OCI-LY7 (cell line): ENCODE results near the gene METTL27.

Source experiments
- CTCF ChIP-seq: fragments of 200-600 bp; sonication (generic); conservative IDR thresholded peaks from 2 replicates; pipeline ENCODE4 v1.5.1; 2014; ENCODE audit warnings: mild to moderate bottlenecking, antibody characterized with exemption, low read length, moderate library complexity, mixed read lengths
- EZH2phosphoT487 ChIP-seq: fragments of 200-600 bp; sonication (generic); IDR thresholded peaks from 2 replicates; pipeline ENCODE4 v1.6.1; 2018; ENCODE audit warnings: low read depth, borderline replicate concordance, mild to moderate bottlenecking, mixed run types, antibody characterized with exemption, low read length, moderate library complexity, mixed read lengths

- TF ChIP-seq CTCF (no peak), EZH2phosphoT487 (no peak)
These were observed 38.5 kb upstream of the METTL27 start for GRCh38 chr7:73880755-73881328.
